Measurements from ENCODE around the gene PDGFRB.

The PDGFRB gene

GRCh38 chr5:150182774-150183173, 27.1 kb upstream of the PDGFRB start:
- no peak for DNase-seq (ENCODE audit: low read depth in 1 of 2, low spot score in 1 of 2)
- TF ChIP-seq CTCF (IDR thresholded peaks at IDR 0.05; ENCODE audit: insufficient read depth, low read length) (no peak), POLR2AphosphoS5 (IDR thresholded peaks at IDR 0.05; ENCODE audit: low read depth) (no peak), GABPA (IDR thresholded peaks at IDR 0.05; ENCODE audit: low read depth) (no peak), SPI1 (IDR thresholded peaks at IDR 0.05; ENCODE audit: borderline replicate concordance, low read depth) (no peak), REST (IDR thresholded peaks at IDR 0.05; ENCODE audit: insufficient replicate concordance, low read depth) (no peak)
- H3K4me3 ChIP-seq (replicated peaks; ENCODE audit: insufficient read depth, low read length), result no peak overlapping the region
- H3K27me3 ChIP-seq (ENCODE audit: insufficient read depth, poor library complexity, severe bottlenecking), result no peaks in the 10 kb centered on the region
- H3K27ac ChIP-seq (replicated peaks), result no peak overlapping the region

GRCh38 chr5:150181766-150182545, 26.3 kb upstream of the PDGFRB start:
- Histone ChIP-seq H3K27ac (replicated peaks) (no peak overlapping the region), H3K4me3 (replicated peaks; ENCODE audit: insufficient read depth, low read length) (no peak overlapping the region), H3K27me3 (ENCODE audit: insufficient read depth, poor library complexity, severe bottlenecking) (no peaks in the 10 kb centered on the region)
- DNase-seq (ENCODE audit: low read depth in 1 of 2, low spot score in 1 of 2), result no peak
- TF ChIP-seq POLR2AphosphoS5 (IDR thresholded peaks at IDR 0.05; ENCODE audit: low read depth), result no peak
- no peak for TF ChIP-seq GABPA (IDR thresholded peaks at IDR 0.05; ENCODE audit: low read depth)
- TF ChIP-seq REST (IDR thresholded peaks at IDR 0.05; ENCODE audit: insufficient replicate concordance, low read depth), result no peak
- TF ChIP-seq SPI1 (IDR thresholded peaks at IDR 0.05; ENCODE audit: borderline replicate concordance, low read depth), result no peak
- no peak for TF ChIP-seq CTCF (IDR thresholded peaks at IDR 0.05; ENCODE audit: insufficient read depth, low read length)

GRCh38 chr5:150181027-150181426, 25.4 kb upstream of the PDGFRB start:
- H3K27me3 ChIP-seq (ENCODE audit: insufficient read depth, poor library complexity, severe bottlenecking), result no peaks in the 10 kb centered on the region
- H3K27ac ChIP-seq (replicated peaks), result no peak overlapping the region
- TF ChIP-seq SPI1 (IDR thresholded peaks at IDR 0.05; ENCODE audit: borderline replicate concordance, low read depth) (no peak), POLR2AphosphoS5 (IDR thresholded peaks at IDR 0.05; ENCODE audit: low read depth) (no peak), CTCF (IDR thresholded peaks at IDR 0.05; ENCODE audit: insufficient read depth, low read length) (no peak), REST (IDR thresholded peaks at IDR 0.05; ENCODE audit: insufficient replicate concordance, low read depth) (no peak)
- H3K4me3 ChIP-seq (replicated peaks; ENCODE audit: insufficient read depth, low read length), result no peak overlapping the region
- DNase-seq (ENCODE audit: low read depth in 1 of 2, low spot score in 1 of 2), result no peak

All from HL-60 (cell line).